Uterus (tissue), 2 donors: ENCODE results near the gene PGM1.

Source experiments
- CTCF ChIP-seq, 4 experiments: fragments of 200-600 bp in 2 of 4; fragments of 450-650 bp in 2 of 4; sonication (generic) in 2 of 4; IDR thresholded peaks; one replicate each; pipeline ENCODE4 v1.5.1; 2016 to 2019; ENCODE audit warnings: antibody characterized with exemption in 4 of 4, mild to moderate bottlenecking in 2 of 4, moderate library complexity in 1 of 4
- POLR2A ChIP-seq, 2 donors: fragments of 450-650 bp; IDR thresholded peaks; one replicate each; pipeline ENCODE4 v1.6.1; 2016; ENCODE audit warnings: antibody characterized with exemption in 2 of 2, mild to moderate bottlenecking in 1 of 2, moderate library complexity in 1 of 2

- no peak for TF ChIP-seq CTCF (IDR thresholded peaks at IDR 0.05)
- no peak for TF ChIP-seq POLR2A (IDR thresholded peaks at IDR 0.05)
Measured at GRCh38 chr1:63636192-63637105, 43.2 kb downstream of the PGM1 start.
